ENCODE data around the gene VEPH1. TPM values are rescaled to one million over a fixed set of nuclear protein-coding genes. Genes with fewer than 3 reads are reported as not detected.

Gene VEPH1
- total RNA-seq, 4 donors from 2014 or later = 5.8 TPM; not detected in 3

DNA sequence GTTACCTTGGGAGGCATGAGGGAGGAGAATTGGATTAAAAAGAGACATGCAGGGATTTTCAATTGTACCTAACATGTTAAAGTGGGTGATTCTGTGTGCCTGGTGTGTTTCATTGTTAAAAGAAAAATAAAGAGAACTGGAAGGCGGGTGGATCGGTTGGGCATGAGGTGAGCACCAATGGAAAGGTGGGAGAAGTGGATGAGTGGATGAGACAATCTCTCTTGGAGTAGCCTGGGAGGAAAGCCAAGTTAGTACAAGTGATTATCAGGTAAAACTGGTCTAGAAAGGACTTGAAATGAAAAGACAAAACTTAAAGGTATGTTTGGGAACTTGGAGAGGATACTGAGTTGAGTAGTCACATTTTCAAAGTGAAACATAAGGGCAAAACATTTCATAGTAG lies 12.1 kb downstream of the VEPH1 start:
- H3K27me3 ChIP-seq = no peaks in the 10 kb centered on the region
- TF ChIP-seq, protein P1, sequence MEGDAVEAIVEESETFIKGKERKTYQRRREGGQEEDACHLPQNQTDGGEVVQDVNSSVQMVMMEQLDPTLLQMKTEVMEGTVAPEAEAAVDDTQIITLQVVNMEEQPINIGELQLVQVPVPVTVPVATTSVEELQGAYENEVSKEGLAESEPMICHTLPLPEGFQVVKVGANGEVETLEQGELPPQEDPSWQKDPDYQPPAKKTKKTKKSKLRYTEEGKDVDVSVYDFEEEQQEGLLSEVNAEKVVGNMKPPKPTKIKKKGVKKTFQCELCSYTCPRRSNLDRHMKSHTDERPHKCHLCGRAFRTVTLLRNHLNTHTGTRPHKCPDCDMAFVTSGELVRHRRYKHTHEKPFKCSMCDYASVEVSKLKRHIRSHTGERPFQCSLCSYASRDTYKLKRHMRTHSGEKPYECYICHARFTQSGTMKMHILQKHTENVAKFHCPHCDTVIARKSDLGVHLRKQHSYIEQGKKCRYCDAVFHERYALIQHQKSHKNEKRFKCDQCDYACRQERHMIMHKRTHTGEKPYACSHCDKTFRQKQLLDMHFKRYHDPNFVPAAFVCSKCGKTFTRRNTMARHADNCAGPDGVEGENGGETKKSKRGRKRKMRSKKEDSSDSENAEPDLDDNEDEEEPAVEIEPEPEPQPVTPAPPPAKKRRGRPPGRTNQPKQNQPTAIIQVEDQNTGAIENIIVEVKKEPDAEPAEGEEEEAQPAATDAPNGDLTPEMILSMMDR (IDR thresholded peaks at IDR 0.05) = no peak
- no peak for TF ChIP-seq POLR2A (IDR thresholded peaks at IDR 0.05)
- no peaks in the 10 kb centered on the region for H3K36me3 ChIP-seq
- no peaks in the 10 kb centered on the region for H3K4me1 ChIP-seq
- no peak overlapping the region for H3K4me3 ChIP-seq
- DNase-seq = no peak
- no peak overlapping the region for H3K27ac ChIP-seq
- H3K9me3 ChIP-seq = no peaks in the 10 kb centered on the region

GRCh38 chr3:157488144-157488543 lies 15.1 kb downstream of the VEPH1 start:
- Histone ChIP-seq H3K27me3 (no peaks in the 10 kb centered on the region), H3K36me3 (no peaks in the 10 kb centered on the region), H3K4me3 (no peak overlapping the region), H3K9me3 (no peaks in the 10 kb centered on the region), H3K4me1 (no peaks in the 10 kb centered on the region), H3K27ac (no peak overlapping the region)
- TF ChIP-seq, protein P1 (IDR thresholded peaks at IDR 0.05) = no peak
- TF ChIP-seq POLR2A (IDR thresholded peaks at IDR 0.05) = no peak
- no peak for DNase-seq

DNA sequence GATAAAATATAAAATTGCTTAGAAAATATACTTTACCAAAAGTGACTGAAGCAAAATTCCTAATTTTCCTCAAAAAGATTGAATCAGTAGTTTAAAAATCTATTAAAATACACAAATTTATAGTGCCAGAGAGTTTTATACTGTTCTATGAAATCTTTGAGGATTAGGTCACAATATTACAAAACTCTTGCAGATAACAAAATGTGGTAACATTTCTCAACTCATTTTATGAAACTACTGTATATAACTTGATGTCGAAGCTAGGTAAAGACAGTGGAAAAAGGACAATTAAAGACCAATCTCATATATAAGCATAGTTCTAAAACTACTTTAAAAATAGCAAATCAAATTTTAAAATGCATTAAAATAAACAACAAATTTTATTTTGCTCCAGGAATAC lies 15.9 kb downstream of the VEPH1 start:
- Histone ChIP-seq H3K36me3 (no peaks in the 10 kb centered on the region), H3K9me3 (no peaks in the 10 kb centered on the region), H3K4me3 (no peak overlapping the region), H3K27ac (no peak overlapping the region), H3K27me3 (no peaks in the 10 kb centered on the region), H3K4me1 (no peaks in the 10 kb centered on the region)
- no peak for DNase-seq
- TF ChIP-seq POLR2A (IDR thresholded peaks at IDR 0.05) = no peak
- TF ChIP-seq, protein P1 (IDR thresholded peaks at IDR 0.05) = no peak

DNA sequence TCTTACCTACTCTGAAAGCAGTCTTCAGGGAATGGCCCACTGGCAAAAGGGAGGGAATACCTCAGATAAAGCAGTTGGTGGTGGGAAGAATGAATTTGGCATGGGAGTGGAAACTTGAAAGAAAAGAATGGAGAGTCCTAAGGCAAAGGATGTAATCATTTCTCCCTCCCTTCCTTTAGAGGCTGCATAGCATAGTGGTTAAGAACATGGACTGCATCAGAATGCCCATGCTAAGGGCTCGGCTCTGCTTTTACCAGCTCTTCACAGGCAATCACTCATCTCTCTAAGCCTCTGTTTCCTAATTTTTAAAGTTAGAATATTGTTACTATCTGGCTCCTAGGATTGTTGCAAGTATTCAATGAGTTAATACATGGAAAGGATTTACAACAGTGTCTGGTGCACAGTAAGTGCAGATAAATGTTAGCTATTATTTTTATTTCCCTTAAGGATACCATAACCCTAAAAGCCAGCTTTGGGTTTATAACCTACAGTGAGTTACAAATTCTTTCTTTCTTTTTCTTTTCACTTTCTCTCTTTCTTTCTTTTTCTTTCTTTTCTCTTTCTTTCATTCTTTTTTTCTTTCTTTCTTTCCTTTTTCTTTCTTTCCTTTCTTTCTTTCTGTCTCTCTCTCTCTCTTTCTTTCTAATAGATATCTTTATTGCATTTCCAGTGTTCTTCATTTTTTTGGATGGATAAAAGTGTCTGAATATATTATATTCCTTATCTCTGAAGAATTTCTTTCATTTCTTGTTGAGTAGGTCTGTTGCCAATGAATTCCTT lies 23.6 kb downstream of the VEPH1 start:
- no peaks in the 10 kb centered on the region for H3K27me3 ChIP-seq
- H3K4me3 ChIP-seq = no peak overlapping the region
- no peak for DNase-seq
- no peaks in the 10 kb centered on the region for H3K36me3 ChIP-seq
- TF ChIP-seq, protein P1 (IDR thresholded peaks at IDR 0.05) = no peak
- no peak for TF ChIP-seq POLR2A (IDR thresholded peaks at IDR 0.05)
- no peak overlapping the region for H3K27ac ChIP-seq
- no peaks in the 10 kb centered on the region for H3K4me1 ChIP-seq
- H3K9me3 ChIP-seq = no peaks in the 10 kb centered on the region

DNA sequence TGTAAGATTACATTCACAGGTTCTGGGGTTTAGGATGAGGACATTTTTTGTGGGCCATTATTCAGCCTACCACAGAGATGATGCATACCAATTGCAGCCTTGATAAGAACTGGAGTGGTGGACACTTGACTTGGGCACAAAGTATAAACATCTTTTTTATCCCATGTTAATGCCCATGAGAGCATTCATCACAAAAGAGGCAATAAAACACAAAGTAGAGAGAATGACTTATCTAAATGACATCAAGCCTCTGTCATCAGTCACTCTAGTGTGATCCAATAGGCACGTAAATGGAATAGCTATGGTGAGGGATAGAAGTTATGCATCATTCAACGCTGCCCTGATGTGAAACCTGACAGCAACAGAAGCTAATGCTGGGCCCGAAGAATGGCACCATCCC lies 25.8 kb downstream of the VEPH1 start:
- TF ChIP-seq, protein P1 (IDR thresholded peaks at IDR 0.05) = no peak
- no peak for TF ChIP-seq POLR2A (IDR thresholded peaks at IDR 0.05)
- no peaks in the 10 kb centered on the region for H3K27me3 ChIP-seq
- no peaks in the 10 kb centered on the region for H3K9me3 ChIP-seq
- no peaks in the 10 kb centered on the region for H3K4me1 ChIP-seq
- no peak overlapping the region for H3K4me3 ChIP-seq
- DNase-seq = no peak
- no peak overlapping the region for H3K27ac ChIP-seq
- no peaks in the 10 kb centered on the region for H3K36me3 ChIP-seq

Measured in Peyer's patch (tissue), 4 donors.